Chondrocyte (in vitro differentiated cells): ENCODE data around the gene AGPAT2. TPM values are rescaled to one million over a fixed set of nuclear protein-coding genes. Genes with fewer than 3 reads are reported as not detected.
A peak's percentile ranks its signal among the peaks of the same experiment; 100 is the strongest.

Source experiments
- DNase-seq: peaks from one replicate; pipeline ENCODE4 v3.0.0; 2021; ENCODE audit warnings: mixed read lengths, low spot score
- H3K27ac Mint-ChIP-seq: one replicate; pipeline ENCODE4 v1.8.0; 2021; ENCODE audit warnings: mild to moderate bottlenecking, moderate library complexity, mixed read lengths; ENCODE audit not compliant: unreplicated experiment
- H3K27me3 Mint-ChIP-seq: 2 replicates; pipeline ENCODE4 v1.8.0; 2021; ENCODE audit warnings: low read depth, mixed read lengths
- H3K36me3 Mint-ChIP-seq: 2 replicates; pipeline ENCODE4 v1.8.0; 2021; ENCODE audit warnings: low read depth, mixed read lengths
- H3K4me1 Mint-ChIP-seq: 2 replicates; pipeline ENCODE4 v1.8.0; 2021; ENCODE audit warnings: low read depth, mild to moderate bottlenecking, mixed read lengths
- H3K4me3 Mint-ChIP-seq: one replicate; pipeline ENCODE4 v1.8.0; 2021; ENCODE audit warnings: mild to moderate bottlenecking, moderate library complexity, mixed read lengths; ENCODE audit not compliant: unreplicated experiment
- H3K9me3 Mint-ChIP-seq: 2 replicates; pipeline ENCODE4 v1.8.0; 2021; ENCODE audit warnings: low read depth, mixed read lengths
- total RNA-seq: library from RNA; stranded (reverse); gene quantifications from 3 replicates; pipeline ENCODE4 v1.2.1, GENCODE V29; 2021
- TF ChIP-seq, protein P1 (sequence below): fragments of 200-600 bp; sonication (generic); IDR thresholded peaks from 2 replicates; pipeline ENCODE4 v1.5.0; 2021; ENCODE audit warnings: antibody characterized with exemption, mild to moderate bottlenecking, moderate library complexity

The AGPAT2 gene
- total RNA-seq, 1 donor from 2014 or later: 39.8 TPM

DNA sequence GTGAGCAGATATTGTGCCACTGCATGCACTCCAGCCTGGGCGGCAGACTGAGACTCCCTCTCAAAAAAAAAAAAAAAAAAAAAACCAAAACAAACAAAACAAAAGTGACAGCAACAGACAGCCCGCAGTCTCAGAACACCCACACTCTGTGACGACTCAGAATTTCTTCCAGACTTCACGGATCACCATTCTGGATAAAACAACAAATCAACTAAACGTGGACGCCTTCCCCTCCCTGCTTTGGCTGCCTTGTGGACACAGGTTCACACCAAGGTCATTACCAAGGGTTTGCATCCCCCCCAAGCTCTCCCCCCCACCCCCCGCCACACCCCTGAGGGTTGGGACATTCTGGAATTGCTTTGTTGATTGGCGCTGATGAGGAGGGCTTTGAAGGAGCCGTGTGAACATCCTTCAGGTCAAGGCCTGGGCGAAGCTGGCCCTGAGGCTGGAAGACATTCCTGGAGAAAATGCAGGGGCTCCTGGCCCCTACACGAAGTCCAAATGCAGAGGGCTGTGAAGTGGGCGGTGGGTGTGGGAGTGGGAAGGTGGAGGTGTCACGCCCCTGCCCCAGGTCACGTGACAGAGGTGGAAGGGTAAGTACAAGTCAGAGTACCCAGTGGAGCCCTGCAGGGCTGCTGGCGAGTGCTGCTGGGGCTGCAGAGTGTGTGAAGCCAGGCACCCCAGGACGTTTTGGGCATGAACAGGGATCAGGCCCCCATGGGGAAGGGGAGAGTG is 45.4 kb upstream of the AGPAT2 start:
- no peaks in the 10 kb centered on the region for H3K9me3 Mint-ChIP-seq
- peaks cover 11% of the 10 kb centered on the region for H3K4me1 Mint-ChIP-seq
- no peaks in the 10 kb centered on the region for H3K36me3 Mint-ChIP-seq
- no peak overlapping the region for H3K4me3 Mint-ChIP-seq
- TF ChIP-seq, protein P1, sequence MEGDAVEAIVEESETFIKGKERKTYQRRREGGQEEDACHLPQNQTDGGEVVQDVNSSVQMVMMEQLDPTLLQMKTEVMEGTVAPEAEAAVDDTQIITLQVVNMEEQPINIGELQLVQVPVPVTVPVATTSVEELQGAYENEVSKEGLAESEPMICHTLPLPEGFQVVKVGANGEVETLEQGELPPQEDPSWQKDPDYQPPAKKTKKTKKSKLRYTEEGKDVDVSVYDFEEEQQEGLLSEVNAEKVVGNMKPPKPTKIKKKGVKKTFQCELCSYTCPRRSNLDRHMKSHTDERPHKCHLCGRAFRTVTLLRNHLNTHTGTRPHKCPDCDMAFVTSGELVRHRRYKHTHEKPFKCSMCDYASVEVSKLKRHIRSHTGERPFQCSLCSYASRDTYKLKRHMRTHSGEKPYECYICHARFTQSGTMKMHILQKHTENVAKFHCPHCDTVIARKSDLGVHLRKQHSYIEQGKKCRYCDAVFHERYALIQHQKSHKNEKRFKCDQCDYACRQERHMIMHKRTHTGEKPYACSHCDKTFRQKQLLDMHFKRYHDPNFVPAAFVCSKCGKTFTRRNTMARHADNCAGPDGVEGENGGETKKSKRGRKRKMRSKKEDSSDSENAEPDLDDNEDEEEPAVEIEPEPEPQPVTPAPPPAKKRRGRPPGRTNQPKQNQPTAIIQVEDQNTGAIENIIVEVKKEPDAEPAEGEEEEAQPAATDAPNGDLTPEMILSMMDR: no peak
- no peak for DNase-seq
- no peak overlapping the region for H3K27ac Mint-ChIP-seq
- H3K27me3 Mint-ChIP-seq: no peaks in the 10 kb centered on the region

DNA sequence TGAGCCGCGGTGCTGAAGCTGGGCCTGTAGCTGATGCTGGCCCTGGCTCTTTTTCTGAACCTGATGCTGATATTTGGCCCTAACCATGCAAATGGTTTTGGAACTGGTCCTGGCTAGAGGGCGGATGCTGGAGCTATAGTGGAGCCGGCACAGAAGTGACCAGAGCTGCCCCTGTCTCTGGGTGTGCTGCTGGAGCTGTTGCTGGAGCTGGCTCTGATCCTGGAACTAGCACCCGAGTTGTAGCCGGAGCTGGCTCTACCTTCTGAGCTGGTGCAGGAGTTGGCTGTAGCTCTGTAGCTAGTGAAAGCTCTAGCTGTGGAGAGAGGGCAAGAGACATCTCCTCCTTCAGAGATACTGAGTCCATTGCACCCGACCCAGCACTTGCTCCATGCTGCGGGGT is 42.7 kb upstream of the AGPAT2 start:
- no peak for DNase-seq
- peaks cover 11% of the 10 kb centered on the region for H3K36me3 Mint-ChIP-seq
- no peaks in the 10 kb centered on the region for H3K27me3 Mint-ChIP-seq
- H3K9me3 Mint-ChIP-seq: no peaks in the 10 kb centered on the region
- peaks cover 35% of the 10 kb centered on the region for H3K4me1 Mint-ChIP-seq
- H3K4me3 Mint-ChIP-seq: no peak overlapping the region
- no peak overlapping the region for H3K27ac Mint-ChIP-seq
- TF ChIP-seq, protein P1: no peak

DNA sequence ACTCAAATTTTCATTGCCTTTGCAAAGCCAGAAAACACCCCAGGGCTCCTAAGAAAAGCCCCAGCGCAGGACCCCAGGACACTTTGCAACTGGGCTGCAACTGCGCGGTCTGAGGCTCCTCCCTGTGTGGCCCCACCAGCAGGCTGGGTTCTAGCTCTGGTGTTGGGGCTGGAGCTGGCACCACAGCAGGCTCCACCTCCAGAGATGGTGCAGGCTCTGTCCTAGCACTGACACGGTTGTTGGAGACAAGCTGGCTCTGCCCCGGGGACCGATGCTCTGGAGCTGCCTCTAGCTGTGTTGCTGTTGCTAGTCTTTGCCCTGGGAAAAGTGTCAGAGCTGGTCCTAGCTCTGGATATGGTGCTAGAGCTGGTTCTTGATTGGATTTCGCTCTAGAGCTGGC is 41.9 kb upstream of the AGPAT2 start:
- Mint-ChIP-seq H3K27ac (no peak overlapping the region), H3K27me3 (no peaks in the 10 kb centered on the region), H3K9me3 (no peaks in the 10 kb centered on the region), H3K4me1 (peaks cover 41% of the 10 kb centered on the region), H3K4me3 (peak overlapping the region; percentile 70), H3K36me3 (peaks cover 15% of the 10 kb centered on the region)
- DNase-seq: no peak
- TF ChIP-seq, protein P1: no peak

DNA sequence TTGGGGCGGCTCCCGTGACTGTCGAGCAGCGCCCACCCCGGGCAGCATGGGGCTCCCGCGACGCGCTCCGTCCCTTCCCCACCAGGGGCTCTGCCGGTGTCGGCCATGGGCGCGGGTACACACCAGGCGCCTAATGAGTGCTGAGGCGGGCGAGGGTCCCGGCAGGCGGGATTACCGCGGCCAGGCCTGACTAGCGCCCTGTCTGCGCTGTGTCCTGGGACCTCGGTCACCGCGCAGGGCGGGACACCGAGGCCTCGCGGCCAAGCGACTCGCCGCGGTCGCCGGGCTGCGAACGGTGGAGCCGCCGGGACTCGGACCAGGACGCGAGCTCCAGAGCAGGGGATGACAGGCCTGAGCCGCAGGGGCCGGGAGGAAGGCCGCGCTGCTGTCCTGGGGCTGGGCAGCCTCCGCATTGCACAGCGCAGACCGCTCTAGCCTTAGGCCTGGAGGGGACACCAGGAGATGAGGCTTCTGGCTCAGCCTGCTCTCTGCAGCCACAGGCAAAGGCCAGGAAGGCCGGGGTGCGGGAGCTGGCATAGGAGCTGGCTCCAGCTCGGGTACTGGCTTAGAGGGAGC is 41.4 kb upstream of the AGPAT2 start:
- Mint-ChIP-seq H3K4me1 (peaks cover 44% of the 10 kb centered on the region), H3K27ac (peak overlapping the region; percentile 54), H3K27me3 (no peaks in the 10 kb centered on the region), H3K36me3 (peaks cover 19% of the 10 kb centered on the region), H3K4me3 (peak overlapping the region; percentile 70), H3K9me3 (no peaks in the 10 kb centered on the region)
- TF ChIP-seq, protein P1: no peak
- DNase-seq: no peak

DNA sequence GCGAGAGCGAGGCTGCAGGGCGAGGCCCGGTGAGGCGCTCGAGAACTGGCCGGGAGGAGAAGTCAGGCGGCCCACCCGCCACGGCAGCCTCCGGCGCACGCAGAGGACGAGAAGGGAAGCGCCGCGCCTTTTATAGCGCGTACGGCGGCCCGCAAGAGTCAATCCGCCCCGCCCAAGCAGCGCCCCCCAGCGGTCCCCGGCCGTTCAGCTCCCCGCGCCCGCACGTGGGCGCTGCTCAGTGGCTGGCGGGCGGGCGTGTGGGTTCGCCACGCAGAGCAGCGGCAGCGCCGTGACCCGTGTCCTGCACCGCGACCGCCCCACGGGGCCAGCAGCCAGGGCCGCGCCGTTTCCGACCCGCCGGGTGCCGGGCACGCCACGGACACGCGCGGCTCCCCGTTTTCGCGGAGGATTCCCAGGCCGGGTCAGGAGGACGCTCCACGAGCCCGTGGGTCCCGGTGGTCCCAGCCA is 40.9 kb upstream of the AGPAT2 start:
- H3K27me3 Mint-ChIP-seq: no peaks in the 10 kb centered on the region
- H3K4me1 Mint-ChIP-seq: peaks cover 44% of the 10 kb centered on the region
- peak overlapping the region; percentile 90 for H3K4me3 Mint-ChIP-seq

More for the DNA sequence above, 40.9 kb upstream of the AGPAT2 start:
- Mint-ChIP-seq H3K27ac (no peak overlapping the region), H3K36me3 (peaks cover 21% of the 10 kb centered on the region), H3K9me3 (no peaks in the 10 kb centered on the region)
- DNase-seq: no peak
- TF ChIP-seq, protein P1: peak; percentile 91
